ENCODE results near the gene SOCS6.
"Not testable (repeated sequence)": the region's sequence is repeated elsewhere in the genome, so short reads cannot be mapped to it uniquely, and the experiment has no call there.

The SOCS6 gene

GRCh38 chr18:70337139-70337972 lies 48.5 kb downstream of the SOCS6 start:
- FAIRE-seq: peak; percentile 95
- no peak for TF ChIP-seq POLR2A (IDR thresholded peaks at IDR 0.05; ENCODE audit: low read depth, low read length)
- DNase-seq (ENCODE audit: insufficient read length, low spot score): peak; percentile 17

DNA sequence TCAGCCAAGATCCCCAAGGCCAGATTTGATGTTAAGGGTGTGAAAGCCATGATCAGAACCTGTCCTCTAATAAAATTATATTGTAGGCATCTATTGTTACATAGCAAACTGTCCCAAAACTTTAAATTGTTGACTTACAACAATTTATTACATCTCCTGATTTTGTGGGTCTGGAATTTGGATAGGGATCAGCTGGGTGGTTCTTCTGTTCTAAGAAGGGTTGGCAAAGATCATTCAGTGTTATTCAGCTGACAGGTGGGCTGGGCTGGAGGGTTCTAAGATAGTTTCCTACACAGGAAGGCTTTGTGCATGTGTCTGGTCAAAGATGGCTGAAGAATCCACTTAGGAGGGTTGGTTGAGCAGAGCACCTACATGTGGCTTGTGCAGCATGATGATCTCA lies 50.0 kb downstream of the SOCS6 start:
- no peak for TF ChIP-seq POLR2A (IDR thresholded peaks at IDR 0.05; ENCODE audit: low read depth, low read length)
- FAIRE-seq (no peak), DNase-seq (ENCODE audit: insufficient read length, low spot score) (no peak)

DNA sequence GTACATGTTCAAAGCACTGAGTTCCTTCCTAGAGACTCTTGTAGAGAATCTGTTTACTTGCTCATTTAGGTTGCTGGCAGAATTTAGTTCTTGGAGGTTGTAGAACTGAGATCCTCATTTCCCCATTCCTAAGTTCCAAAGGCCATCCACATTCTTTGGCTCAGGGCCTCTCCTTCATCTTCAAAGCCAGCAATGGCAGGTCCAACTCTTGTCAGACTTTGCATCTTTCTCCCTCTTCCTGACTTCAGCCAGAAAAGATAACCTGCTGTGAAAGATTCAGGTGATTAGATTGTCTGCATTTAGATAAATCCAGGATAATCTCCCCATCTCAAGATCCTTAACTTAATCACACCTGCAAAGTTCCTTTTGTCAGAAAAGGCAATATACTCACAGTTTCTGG lies 51.1 kb downstream of the SOCS6 start:
- no peak for FAIRE-seq

GRCh38 chr18:70348481-70348880 lies 59.6 kb downstream of the SOCS6 start:
- not testable (repeated sequence) for FAIRE-seq; DNase-seq (ENCODE audit: insufficient read length, low spot score)

More for the DNA sequence above, 51.1 kb downstream of the SOCS6 start:
- DNase-seq (ENCODE audit: insufficient read length, low spot score): no peak
- TF ChIP-seq POLR2A (IDR thresholded peaks at IDR 0.05; ENCODE audit: low read depth, low read length): no peak

DNA sequence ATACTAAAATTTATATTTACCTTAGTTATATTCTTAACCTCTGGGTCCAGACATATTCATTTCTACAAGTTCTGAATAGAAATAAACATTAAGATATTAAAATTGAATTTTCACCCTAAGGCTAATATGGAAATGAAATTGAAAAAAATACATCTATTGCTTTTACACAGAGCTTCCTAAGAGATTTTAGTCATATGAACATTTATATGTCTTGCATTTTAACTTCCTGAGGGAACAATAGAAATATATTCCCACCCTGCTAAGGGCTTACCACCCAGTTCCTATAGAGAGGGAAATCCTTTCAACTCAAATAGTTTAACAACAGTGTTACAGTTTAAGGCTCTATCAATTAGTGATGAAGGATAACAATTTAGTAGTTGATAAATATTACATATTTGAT lies 60.5 kb downstream of the SOCS6 start:
- no peak for TF ChIP-seq POLR2A (IDR thresholded peaks at IDR 0.05; ENCODE audit: low read depth, low read length)
- no peak for FAIRE-seq
- DNase-seq (ENCODE audit: insufficient read length, low spot score): no peak

DNA sequence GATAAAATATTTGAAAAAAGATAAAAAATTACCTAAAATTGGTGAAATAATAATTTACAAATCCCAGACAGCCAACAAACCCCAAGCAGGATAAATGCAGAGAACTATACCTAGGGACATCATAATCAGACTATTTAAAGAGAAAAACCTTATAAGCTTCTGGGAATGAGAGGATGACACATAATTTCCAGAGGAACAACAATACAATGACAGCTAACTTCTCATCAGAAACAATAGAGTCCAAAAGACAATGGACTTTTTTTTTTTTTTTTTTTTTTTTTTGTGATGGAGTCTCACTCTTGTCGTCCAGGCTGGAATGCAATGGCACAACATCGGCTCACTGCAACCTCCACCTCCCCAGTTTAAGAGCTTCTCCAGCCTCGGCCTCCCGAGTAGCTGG lies 65.2 kb downstream of the SOCS6 start:
- no peak for DNase-seq (ENCODE audit: insufficient read length, low spot score)
- TF ChIP-seq POLR2A (IDR thresholded peaks at IDR 0.05; ENCODE audit: low read depth, low read length): no peak
- FAIRE-seq: no peak

GRCh38 chr18:70354771-70355170 lies 65.9 kb downstream of the SOCS6 start:
- no peak for DNase-seq (ENCODE audit: insufficient read length, low spot score)
- TF ChIP-seq POLR2A (IDR thresholded peaks at IDR 0.05; ENCODE audit: low read depth, low read length): no peak
- FAIRE-seq: no peak

- no peak for TF ChIP-seq POLR2A (IDR thresholded peaks at IDR 0.05; ENCODE audit: low read depth, low read length)
- DNase-seq (ENCODE audit: insufficient read length, low spot score) (no peak), FAIRE-seq (no peak)
These were observed 67.0 kb downstream of the SOCS6 start for GRCh38 chr18:70355620-70356385.

DNA sequence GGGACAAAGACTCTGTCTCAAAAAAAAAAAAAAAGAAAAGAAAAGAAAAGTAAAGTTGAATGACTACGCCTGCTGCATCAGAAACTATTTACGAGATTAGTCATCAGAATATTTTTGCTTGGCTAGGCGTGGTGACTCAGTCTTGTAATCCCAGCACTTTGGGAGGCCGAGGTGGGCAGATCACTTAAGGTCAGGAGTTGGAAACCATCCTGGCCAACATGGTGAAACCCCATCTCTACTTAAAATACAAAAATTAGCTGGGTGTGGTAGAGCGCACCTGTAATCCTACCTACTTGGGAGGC lies 69.2 kb downstream of the SOCS6 start:
- not testable (repeated sequence) for FAIRE-seq

GRCh38 chr18:70359071-70359470 lies 70.2 kb downstream of the SOCS6 start:
- no peak for TF ChIP-seq POLR2A (IDR thresholded peaks at IDR 0.05; ENCODE audit: low read depth, low read length)
- no peak for FAIRE-seq
- DNase-seq (ENCODE audit: insufficient read length, low spot score): no peak

More for the DNA sequence above, 69.2 kb downstream of the SOCS6 start:
- DNase-seq (ENCODE audit: insufficient read length, low spot score): not testable (repeated sequence)

DNA sequence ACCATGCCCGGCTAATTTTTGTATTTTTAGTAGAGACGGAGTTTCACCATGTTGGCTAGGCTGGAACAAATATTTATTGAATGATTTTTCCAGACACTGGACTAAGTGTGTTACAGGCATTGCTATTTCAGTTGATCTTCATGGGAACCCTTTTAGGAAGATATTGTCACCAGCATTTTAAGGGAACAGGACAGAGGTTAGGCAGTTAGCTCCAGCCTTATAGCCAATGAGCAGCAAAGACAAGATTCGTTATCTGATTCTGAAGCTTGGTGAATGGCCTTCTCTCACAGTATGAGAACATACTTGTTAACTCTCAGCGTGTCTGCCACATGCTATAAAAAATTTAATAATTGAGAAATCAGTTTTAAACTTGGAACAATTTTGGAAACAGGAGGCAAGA lies 73.4 kb downstream of the SOCS6 start:
- no peak for FAIRE-seq
- no peak for TF ChIP-seq POLR2A (IDR thresholded peaks at IDR 0.05; ENCODE audit: low read depth, low read length)

DNA sequence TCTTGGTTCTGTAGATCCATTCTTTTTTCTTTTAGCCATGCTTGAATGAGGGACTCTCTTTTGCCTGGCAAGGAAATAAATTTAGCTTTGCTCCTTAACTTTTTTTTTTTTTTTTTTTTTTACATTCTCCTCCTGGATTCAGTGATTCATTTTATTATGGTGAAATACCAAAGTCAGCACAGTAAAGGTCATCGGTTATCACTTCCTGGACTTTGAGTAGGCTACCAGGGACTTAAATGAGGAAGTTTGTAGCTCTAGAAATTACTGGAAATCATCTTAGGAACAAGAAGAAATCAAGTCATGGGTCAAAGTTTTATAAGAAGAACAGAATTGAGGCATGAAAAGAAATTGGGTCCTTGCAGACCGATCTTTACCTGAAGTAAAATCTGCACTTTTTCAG lies 75.0 kb downstream of the SOCS6 start:
- DNase-seq (ENCODE audit: insufficient read length, low spot score) (no peak), FAIRE-seq (no peak)
- TF ChIP-seq POLR2A (IDR thresholded peaks at IDR 0.05; ENCODE audit: low read depth, low read length): no peak

More for the DNA sequence above, 73.4 kb downstream of the SOCS6 start:
- no peak for DNase-seq (ENCODE audit: insufficient read length, low spot score)

DNA sequence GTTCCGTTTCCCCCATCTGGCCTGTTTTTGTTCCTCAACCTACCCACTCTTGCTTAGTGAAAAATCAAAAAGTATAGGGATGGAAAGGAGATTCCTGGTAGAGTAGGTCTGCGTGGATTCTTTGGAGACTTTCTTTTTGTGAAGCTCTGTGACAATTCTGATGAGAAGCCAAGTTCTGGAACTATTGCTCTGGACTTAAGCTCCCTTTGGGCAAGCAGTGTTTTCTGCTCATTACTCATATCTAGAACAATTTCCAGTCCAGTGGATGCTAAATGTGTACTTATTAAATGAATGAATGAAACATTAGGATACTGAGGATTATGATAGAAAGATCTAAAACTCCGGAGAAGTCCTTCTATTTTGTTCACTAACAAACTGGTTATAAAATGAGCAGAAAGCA lies 76.5 kb downstream of the SOCS6 start:
- no peak for FAIRE-seq
- TF ChIP-seq POLR2A (IDR thresholded peaks at IDR 0.05; ENCODE audit: low read depth, low read length): no peak

GRCh38 chr18:70366174-70366573 lies 77.3 kb downstream of the SOCS6 start:
- TF ChIP-seq POLR2A (IDR thresholded peaks at IDR 0.05; ENCODE audit: low read depth, low read length): no peak
- no peak for DNase-seq (ENCODE audit: insufficient read length, low spot score)
- FAIRE-seq: no peak

More for the DNA sequence above, 76.5 kb downstream of the SOCS6 start:
- no peak for DNase-seq (ENCODE audit: insufficient read length, low spot score)

- no peak for TF ChIP-seq POLR2A (IDR thresholded peaks at IDR 0.05; ENCODE audit: low read depth, low read length)
- no peak for FAIRE-seq
- DNase-seq (ENCODE audit: insufficient read length, low spot score): no peak
These were observed 77.8 kb downstream of the SOCS6 start for GRCh38 chr18:70366670-70367069.

- FAIRE-seq; DNase-seq (ENCODE audit: insufficient read length, low spot score): not testable (repeated sequence)
These were observed 78.5 kb downstream of the SOCS6 start for GRCh38 chr18:70367344-70367743.
